RPMI7951 (cell line): ENCODE results near the gene RNF11. TPM values are rescaled to one million over a fixed set of nuclear protein-coding genes. Genes with fewer than 3 reads are reported as not detected.
"Not testable (repeated sequence)": the region's sequence is repeated elsewhere in the genome, so short reads cannot be mapped to it uniquely, and the experiment has no call there.

ENCODE experiments used
- DNase-seq: peaks from one replicate; pipeline ENCODE4 v3.0.0-alpha.2; 2012; ENCODE audit warnings: low read depth
- total RNA-seq: library from RNA; depleted of rRNA; stranded (reverse); fragments of >200 nt; shearing (Covaris generic); gene quantifications from 2 replicates; pipeline ENCODE4 v1.2.3, GENCODE V29; 2014

Gene RNF11
- total RNA-seq, 1 experiment from 2014 or later = 164 TPM

GRCh38 chr1:51228471-51228870, 7.6 kb upstream of the RNF11 start:
- not testable (repeated sequence) for DNase-seq

- DNase-seq = no peak
Observed at GRCh38 chr1:51230501-51231078, 5.5 kb upstream of the RNF11 start.

- DNase-seq = no peak
Observed at GRCh38 chr1:51231120-51231519, 5.0 kb upstream of the RNF11 start.

GRCh38 chr1:51231896-51232295, 4.2 kb upstream of the RNF11 start:
- DNase-seq = no peak

GRCh38 chr1:51234236-51234635, 1.8 kb upstream of the RNF11 start:
- not testable (repeated sequence) for DNase-seq

- DNase-seq = peak; percentile 74
Observed at GRCh38 chr1:51234721-51235425, 1.2 kb upstream of the RNF11 start.

GRCh38 chr1:51236531-51237350, 668 bp downstream of the RNF11 start:
- DNase-seq = peak; percentile 31

- DNase-seq = no peak
Observed at GRCh38 chr1:51237351-51238033, 1.4 kb downstream of the RNF11 start.

GRCh38 chr1:51238034-51238403, 1.9 kb downstream of the RNF11 start:
- DNase-seq = no peak

GRCh38 chr1:51240084-51240483, 4.0 kb downstream of the RNF11 start:
- DNase-seq = no peak

GRCh38 chr1:51241119-51241518, 5.0 kb downstream of the RNF11 start:
- DNase-seq = no peak

- no peak for DNase-seq
Observed at GRCh38 chr1:51242546-51242945, 6.5 kb downstream of the RNF11 start.

GRCh38 chr1:51247022-51247421, 10.9 kb downstream of the RNF11 start:
- no peak for DNase-seq

GRCh38 chr1:51247499-51247898, 11.4 kb downstream of the RNF11 start:
- no peak for DNase-seq

GRCh38 chr1:51249445-51249844, 13.4 kb downstream of the RNF11 start:
- no peak for DNase-seq

GRCh38 chr1:51250729-51251128, 14.7 kb downstream of the RNF11 start:
- not testable (repeated sequence) for DNase-seq

- not testable (repeated sequence) for DNase-seq
Observed at GRCh38 chr1:51251165-51251564, 15.1 kb downstream of the RNF11 start.

- no peak for DNase-seq
Observed at GRCh38 chr1:51252366-51252765, 16.3 kb downstream of the RNF11 start.

- no peak for DNase-seq
Observed at GRCh38 chr1:51253691-51254090, 17.6 kb downstream of the RNF11 start.

- DNase-seq = no peak
Observed at GRCh38 chr1:51255331-51255730, 19.3 kb downstream of the RNF11 start.

- no peak for DNase-seq
Observed at GRCh38 chr1:51263147-51263877, 27.2 kb downstream of the RNF11 start.

GRCh38 chr1:51264451-51264850, 28.4 kb downstream of the RNF11 start:
- DNase-seq = peak; percentile 95
